ENCODE measurements around the gene PORCN.
"Not testable (repeated sequence)": the region's sequence is repeated elsewhere in the genome, so short reads cannot be mapped to it uniquely, and the experiment has no call there.

The PORCN gene

DNA sequence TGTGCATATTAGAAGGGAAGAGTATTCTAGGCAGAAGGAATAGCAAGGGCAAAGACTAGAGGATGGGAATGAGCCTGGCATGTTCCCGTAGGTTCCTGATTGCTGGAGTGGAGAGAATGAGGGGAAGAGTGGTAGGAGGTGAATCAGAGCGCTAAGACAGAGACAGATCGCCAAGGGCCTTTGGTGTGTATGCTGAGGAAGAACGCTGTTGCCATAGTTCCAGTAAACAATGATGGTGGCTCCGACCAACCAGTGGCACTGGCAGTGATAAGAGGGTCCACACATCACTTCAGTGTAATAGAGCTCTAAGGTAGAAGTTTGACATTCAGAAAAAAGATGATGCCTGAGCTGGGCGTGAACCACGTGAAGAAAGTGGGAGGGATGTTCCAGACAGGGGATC is 31.7 kb downstream of the PORCN start:
- in situ Hi-C loops (cut with HindIII; ENCODE audit: low pct_unique_long_range_greater_than_20kb, low sequenced_read_pairs), result no loop called here
- no peak for DNase-seq (ENCODE audit: low read depth in 1 of 2, low spot score in 1 of 2)
- TF ChIP-seq JUND (IDR thresholded peaks at IDR 0.05; ENCODE audit: low read depth), result no peak

DNA sequence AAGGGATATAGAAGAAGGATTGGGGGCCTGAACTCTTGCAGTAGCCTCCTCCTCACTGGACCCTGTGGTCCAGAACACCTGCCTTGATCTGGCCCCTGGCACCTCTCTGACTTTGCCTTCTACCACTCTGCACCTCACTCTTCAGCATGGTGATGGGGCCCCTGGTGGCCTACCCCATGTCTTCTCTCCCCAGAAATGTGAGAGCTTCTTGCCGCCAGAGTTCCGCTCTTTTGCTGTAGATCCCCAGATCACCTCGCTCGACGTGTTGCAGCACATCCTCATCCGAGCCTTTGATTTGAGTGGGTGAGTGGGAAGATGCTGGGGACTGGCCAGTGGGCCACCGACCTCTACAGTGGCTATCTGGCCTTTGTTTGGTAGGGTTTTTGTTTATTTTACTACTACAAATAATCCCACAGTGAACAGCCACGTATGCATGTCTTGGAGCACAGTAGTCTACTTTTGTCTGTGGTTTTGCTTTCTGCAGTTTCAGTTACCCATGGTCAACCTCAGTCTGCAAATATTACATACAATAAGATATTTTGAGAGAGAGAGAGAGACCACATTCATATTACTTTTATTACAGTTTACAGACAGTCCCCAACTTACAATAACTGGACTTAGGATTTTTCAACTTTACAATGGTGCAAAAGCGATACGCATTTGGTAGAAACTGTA is 32.5 kb downstream of the PORCN start:
- no peak for TF ChIP-seq JUND (IDR thresholded peaks at IDR 0.05; ENCODE audit: low read depth)
- no peak for DNase-seq (ENCODE audit: low read depth in 1 of 2, low spot score in 1 of 2)
- in situ Hi-C loops (cut with HindIII; ENCODE audit: low pct_unique_long_range_greater_than_20kb, low sequenced_read_pairs), result no loop called here

- in situ Hi-C loops (cut with HindIII; ENCODE audit: low pct_unique_long_range_greater_than_20kb, low sequenced_read_pairs), result no loop called here
- no peak for TF ChIP-seq JUND (IDR thresholded peaks at IDR 0.05; ENCODE audit: low read depth)
- DNase-seq (ENCODE audit: low read depth in 1 of 2, low spot score in 1 of 2), result no peak
Measured at GRCh38 chrX:48548871-48549270, 40.1 kb downstream of the PORCN start.

DNA sequence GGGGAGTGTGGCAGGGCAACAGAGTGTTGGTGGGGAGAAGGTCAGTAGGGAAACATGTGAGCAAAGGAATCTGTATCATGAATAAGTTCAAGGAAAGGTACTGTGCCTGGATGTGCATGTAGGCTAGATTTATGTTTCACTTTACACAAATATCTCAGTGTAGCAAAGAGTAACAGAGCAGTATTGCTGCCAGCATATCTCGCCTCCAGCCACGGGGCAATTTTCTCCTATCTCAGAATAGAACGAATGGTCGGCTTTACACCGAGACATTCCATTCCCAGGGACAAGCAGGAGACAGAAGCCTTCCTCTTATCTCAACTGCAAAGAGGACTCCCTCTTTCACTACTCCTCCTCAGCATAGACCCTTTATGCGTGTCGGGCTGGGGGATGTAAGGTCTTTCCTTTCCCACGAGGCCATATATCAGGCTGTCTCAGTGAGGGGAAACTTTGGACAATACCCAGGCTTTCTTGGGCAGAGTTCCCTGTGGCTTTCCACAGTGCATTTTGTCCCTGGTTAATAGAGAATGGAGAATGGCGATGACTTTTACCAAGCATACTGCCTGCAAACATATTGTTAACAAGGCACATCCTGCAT is 47.0 kb downstream of the PORCN start:
- DNase-seq (ENCODE audit: low read depth in 1 of 2, low spot score in 1 of 2); in situ Hi-C loops (cut with HindIII; ENCODE audit: low pct_unique_long_range_greater_than_20kb, low sequenced_read_pairs): not testable (repeated sequence)

GRCh38 chrX:48558271-48558670 is 49.5 kb downstream of the PORCN start:
- no peak for TF ChIP-seq JUND (IDR thresholded peaks at IDR 0.05; ENCODE audit: low read depth)
- in situ Hi-C loops (cut with HindIII; ENCODE audit: low pct_unique_long_range_greater_than_20kb, low sequenced_read_pairs), result no loop called here
- no peak for DNase-seq (ENCODE audit: low read depth in 1 of 2, low spot score in 1 of 2)

GRCh38 chrX:48559636-48560035 is 50.8 kb downstream of the PORCN start:
- no peak for DNase-seq (ENCODE audit: low read depth in 1 of 2, low spot score in 1 of 2)
- in situ Hi-C loops (cut with HindIII; ENCODE audit: low pct_unique_long_range_greater_than_20kb, low sequenced_read_pairs), result no loop called here
- TF ChIP-seq JUND (IDR thresholded peaks at IDR 0.05; ENCODE audit: low read depth), result no peak

GRCh38 chrX:48560056-48560455 is 51.3 kb downstream of the PORCN start:
- DNase-seq (ENCODE audit: low read depth in 1 of 2, low spot score in 1 of 2), result no peak
- TF ChIP-seq JUND (IDR thresholded peaks at IDR 0.05; ENCODE audit: low read depth), result no peak
- in situ Hi-C loops (cut with HindIII; ENCODE audit: low pct_unique_long_range_greater_than_20kb, low sequenced_read_pairs), result no loop called here

- no peak for TF ChIP-seq JUND (IDR thresholded peaks at IDR 0.05; ENCODE audit: low read depth)
- in situ Hi-C loops (cut with HindIII; ENCODE audit: low pct_unique_long_range_greater_than_20kb, low sequenced_read_pairs), result no loop called here
- no peak for DNase-seq (ENCODE audit: low read depth in 1 of 2, low spot score in 1 of 2)
Measured at GRCh38 chrX:48560681-48561080, 51.9 kb downstream of the PORCN start.

- in situ Hi-C loops (cut with HindIII; ENCODE audit: low pct_unique_long_range_greater_than_20kb, low sequenced_read_pairs), result no loop called here
- no peak for TF ChIP-seq JUND (IDR thresholded peaks at IDR 0.05; ENCODE audit: low read depth)
- DNase-seq (ENCODE audit: low read depth in 1 of 2, low spot score in 1 of 2), result no peak
Measured at GRCh38 chrX:48569958-48570357, 61.2 kb downstream of the PORCN start.
